HG03139 (cell line): ENCODE measurements around the gene TUBA4B.
"Not testable (repeated sequence)": the region's sequence is repeated elsewhere in the genome, so short reads cannot be mapped to it uniquely, and the experiment has no call there.

Experiments
- ATAC-seq: cut with Tn5 transposase; IDR thresholded peaks from one replicate; pipeline ENCODE4 v1.9.1; 2021; ENCODE audit not compliant: unreplicated experiment

Gene TUBA4B

GRCh38 chr2:219273937-219274336 is 20.9 kb downstream of the TUBA4B start:
- no peak for ATAC-seq

GRCh38 chr2:219274361-219274921 is 21.4 kb downstream of the TUBA4B start:
- ATAC-seq, result no peak

GRCh38 chr2:219277703-219278654 is 24.9 kb downstream of the TUBA4B start:
- no peak for ATAC-seq

GRCh38 chr2:219278655-219279150 is 25.7 kb downstream of the TUBA4B start:
- ATAC-seq, result no peak

GRCh38 chr2:219279151-219279915 is 26.3 kb downstream of the TUBA4B start, which contains the start of gene DNAJB2:
Gene DNAJB2, plus strand, starts transcription at chr2:219279366. Its CDS starts 468 bp downstream, at chr2:219279834.
- peak; percentile 85 for ATAC-seq

GRCh38 chr2:219279916-219280516 is 27.0 kb downstream of the TUBA4B start:
- no peak for ATAC-seq

- ATAC-seq, result no peak
Measured at GRCh38 chr2:219280651-219281050, 27.6 kb downstream of the TUBA4B start.

- no peak for ATAC-seq
Measured at GRCh38 chr2:219281588-219281987, 28.5 kb downstream of the TUBA4B start.

GRCh38 chr2:219282375-219282774 is 29.3 kb downstream of the TUBA4B start:
- ATAC-seq, result no peak

GRCh38 chr2:219282943-219283581 is 30.0 kb downstream of the TUBA4B start:
- ATAC-seq, result no peak

- ATAC-seq, result no peak
Measured at GRCh38 chr2:219284501-219285372, 31.7 kb downstream of the TUBA4B start.

- ATAC-seq, result no peak
Measured at GRCh38 chr2:219285373-219285735, 32.3 kb downstream of the TUBA4B start.

- no peak for ATAC-seq
Measured at GRCh38 chr2:219285894-219286425, 32.9 kb downstream of the TUBA4B start.

- ATAC-seq, result no peak
Measured at GRCh38 chr2:219286436-219287115, 33.5 kb downstream of the TUBA4B start.

GRCh38 chr2:219287116-219287440 is 34.0 kb downstream of the TUBA4B start:
- ATAC-seq, result not testable (repeated sequence)

- no peak for ATAC-seq
Measured at GRCh38 chr2:219287580-219288265, 34.7 kb downstream of the TUBA4B start.

- ATAC-seq, result no peak
Measured at GRCh38 chr2:219289195-219289536, 36.1 kb downstream of the TUBA4B start.
